ENCODE measurements around the gene CHD1L. TPM values are rescaled to one million over a fixed set of nuclear protein-coding genes. Genes with fewer than 3 reads are reported as not detected.
A peak's percentile ranks its signal among the peaks of the same experiment; 100 is the strongest.

Gene CHD1L
- polyA plus RNA-seq, 3 donors = 13.1 to 23.0 (median 15.2) TPM

DNA sequence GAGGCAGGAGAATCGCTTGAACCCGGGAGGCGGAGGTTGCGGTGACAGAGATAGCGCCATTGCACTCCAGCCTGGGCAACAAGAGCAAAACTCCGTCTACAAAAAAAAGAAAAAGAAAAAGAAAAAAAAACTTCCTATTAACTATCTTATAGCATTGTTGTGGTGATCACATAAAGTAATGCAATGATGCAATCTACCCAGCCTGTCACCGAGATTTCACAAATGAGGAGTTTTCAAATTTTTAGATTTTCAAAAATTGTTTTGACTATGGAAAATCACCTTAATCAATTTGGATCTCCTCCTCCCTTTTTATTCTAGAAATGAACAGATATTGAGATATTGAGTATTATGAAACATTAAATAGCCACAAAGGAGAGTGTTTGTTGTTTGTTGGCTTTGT lies 25.3 kb upstream of the CHD1L start:
- peaks cover 0 to 2% (median 0%) of the 10 kb centered on the region in 3 donors for H3K27me3 Mint-ChIP-seq (ENCODE audit: low read depth in 3 of 3)
- Histone ChIP-seq H3K27me3 (ENCODE audit: control insufficient read depth in 2 of 2, insufficient read depth in 2 of 2, low read length in 2 of 2) (no peaks in the 10 kb centered on the region), H3K79me2 (ENCODE audit: insufficient read depth, low read length) (no peaks in the 10 kb centered on the region), H3K27ac (ENCODE audit: low read depth in 1 of 2, low read length in 2 of 2) (no peak overlapping the region), H3K4me1 (ENCODE audit: control insufficient read depth in 1 of 2, insufficient read depth in 2 of 2, low read length in 2 of 2) (peaks cover 20 to 31% of the 10 kb centered on the region in 2 donors), H4K20me1 (ENCODE audit: insufficient read depth, low read length) (no peaks in the 10 kb centered on the region), H3K9me3 (replicated peaks in 1 of 2; ENCODE audit: control insufficient read depth in 1 of 2, insufficient read depth in 1 of 2, low read length in 2 of 2) (no peaks in the 10 kb centered on the region), H3K9ac (ENCODE audit: insufficient read depth, low read length, poor library complexity, severe bottlenecking) (no peak overlapping the region), H3K4me2 (replicated peaks; ENCODE audit: extremely low read depth, low read length, poor library complexity, severe bottlenecking) (no peak overlapping the region), H2AFZ (ENCODE audit: insufficient read depth, low read depth, low read length, poor library complexity, severe bottlenecking) (no peak overlapping the region), H3K4me3 (replicated peaks in 1 of 3; ENCODE audit: low read depth in 2 of 3, low read length in 3 of 3) (no peak overlapping the region), H3K36me3 (replicated peaks in 1 of 2; ENCODE audit: control insufficient read depth in 1 of 2, insufficient read depth in 2 of 2, low read length in 2 of 2) (peaks cover 16 to 52% of the 10 kb centered on the region in 2 donors)
- WGBS (ENCODE audit: insufficient coverage) = no CpG with 5 or more reads among the region's 7 CpGs
- intact Hi-C loops (cut with micrococcal nuclease) = no loop called here
- H3K36me3 Mint-ChIP-seq = peaks cover 49 to 50% of the 10 kb centered on the region in 2 donors
- H3K9me3 Mint-ChIP-seq = peaks cover 0 to 2% (median 0%) of the 10 kb centered on the region in 7 donors
- TF ChIP-seq, protein P1, sequence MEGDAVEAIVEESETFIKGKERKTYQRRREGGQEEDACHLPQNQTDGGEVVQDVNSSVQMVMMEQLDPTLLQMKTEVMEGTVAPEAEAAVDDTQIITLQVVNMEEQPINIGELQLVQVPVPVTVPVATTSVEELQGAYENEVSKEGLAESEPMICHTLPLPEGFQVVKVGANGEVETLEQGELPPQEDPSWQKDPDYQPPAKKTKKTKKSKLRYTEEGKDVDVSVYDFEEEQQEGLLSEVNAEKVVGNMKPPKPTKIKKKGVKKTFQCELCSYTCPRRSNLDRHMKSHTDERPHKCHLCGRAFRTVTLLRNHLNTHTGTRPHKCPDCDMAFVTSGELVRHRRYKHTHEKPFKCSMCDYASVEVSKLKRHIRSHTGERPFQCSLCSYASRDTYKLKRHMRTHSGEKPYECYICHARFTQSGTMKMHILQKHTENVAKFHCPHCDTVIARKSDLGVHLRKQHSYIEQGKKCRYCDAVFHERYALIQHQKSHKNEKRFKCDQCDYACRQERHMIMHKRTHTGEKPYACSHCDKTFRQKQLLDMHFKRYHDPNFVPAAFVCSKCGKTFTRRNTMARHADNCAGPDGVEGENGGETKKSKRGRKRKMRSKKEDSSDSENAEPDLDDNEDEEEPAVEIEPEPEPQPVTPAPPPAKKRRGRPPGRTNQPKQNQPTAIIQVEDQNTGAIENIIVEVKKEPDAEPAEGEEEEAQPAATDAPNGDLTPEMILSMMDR (IDR thresholded peaks at IDR 0.05) = no peak
- H3K4me1 Mint-ChIP-seq = peaks cover 32% of the 10 kb centered on the region
- no peak overlapping the region for H3K4me3 Mint-ChIP-seq
- H3K27ac Mint-ChIP-seq = peak overlapping the region in 1 of 7 donors; percentile 81
- DNase-seq = peak in 2 of 3 donors; percentile 30 to 67

DNA sequence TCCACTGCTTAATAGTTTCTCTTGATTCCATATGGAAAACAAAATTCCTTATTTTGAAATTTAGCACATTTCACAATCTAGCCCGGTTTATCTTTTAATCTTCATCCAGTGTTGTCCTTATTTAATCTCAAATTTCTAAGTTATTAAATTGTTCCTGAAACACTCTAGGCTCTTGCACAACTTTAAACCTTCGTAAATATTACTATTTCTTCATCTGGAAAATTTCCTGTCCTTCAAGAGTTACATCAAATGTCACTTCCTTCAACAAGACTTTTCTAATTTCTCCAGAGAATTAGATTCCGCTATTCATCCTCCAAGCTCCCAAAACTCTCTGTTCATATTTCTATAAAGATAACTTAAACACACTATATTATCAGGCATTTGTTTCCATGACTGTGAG lies 23.9 kb upstream of the CHD1L start:
- Histone ChIP-seq H3K4me2 (replicated peaks; ENCODE audit: extremely low read depth, low read length, poor library complexity, severe bottlenecking) (peak overlapping the region; percentile 21), H3K4me1 (ENCODE audit: control insufficient read depth in 1 of 2, insufficient read depth in 2 of 2, low read length in 2 of 2) (peaks cover 21 to 33% of the 10 kb centered on the region in 2 donors), H2AFZ (ENCODE audit: insufficient read depth, low read depth, low read length, poor library complexity, severe bottlenecking) (no peak overlapping the region), H3K9me3 (replicated peaks in 1 of 2; ENCODE audit: control insufficient read depth in 1 of 2, insufficient read depth in 1 of 2, low read length in 2 of 2) (no peaks in the 10 kb centered on the region), H3K9ac (ENCODE audit: insufficient read depth, low read length, poor library complexity, severe bottlenecking) (no peak overlapping the region), H3K4me3 (replicated peaks in 1 of 3; ENCODE audit: low read depth in 2 of 3, low read length in 3 of 3) (peak overlapping the region in 1 of 3 experiments; percentile 13), H3K36me3 (replicated peaks in 1 of 2; ENCODE audit: control insufficient read depth in 1 of 2, insufficient read depth in 2 of 2, low read length in 2 of 2) (peaks cover 5 to 38% of the 10 kb centered on the region in 2 donors), H3K79me2 (ENCODE audit: insufficient read depth, low read length) (no peaks in the 10 kb centered on the region), H4K20me1 (ENCODE audit: insufficient read depth, low read length) (no peaks in the 10 kb centered on the region), H3K27ac (ENCODE audit: low read depth in 1 of 2, low read length in 2 of 2) (peak overlapping the region in 1 of 2 donors; percentile 58), H3K27me3 (ENCODE audit: control insufficient read depth in 2 of 2, insufficient read depth in 2 of 2, low read length in 2 of 2) (no peaks in the 10 kb centered on the region)
- peak overlapping the region; percentile 51 to 81 (median 73) for H3K27ac Mint-ChIP-seq
- peaks cover 41% of the 10 kb centered on the region for H3K4me1 Mint-ChIP-seq
- peaks cover 0 to 2% (median under 1%) of the 10 kb centered on the region in 3 donors for H3K27me3 Mint-ChIP-seq (ENCODE audit: low read depth in 3 of 3)
- WGBS (ENCODE audit: insufficient coverage) = 11% methylated on average over 2 of the region's 3 CpGs
- intact Hi-C loops (cut with micrococcal nuclease) = no loop called here
- DNase-seq = peak in 2 of 3 donors; percentile 35 to 64
- peaks cover 35 to 38% of the 10 kb centered on the region in 2 donors for H3K36me3 Mint-ChIP-seq
- H3K4me3 Mint-ChIP-seq = peak overlapping the region in 1 of 2 donors; percentile 48
- H3K9me3 Mint-ChIP-seq = peaks cover 0 to 2% (median 0%) of the 10 kb centered on the region in 7 donors
- TF ChIP-seq, protein P1 (IDR thresholded peaks at IDR 0.05) = no peak
